ENCODE measurements around the gene CCN2. TPM values are rescaled to one million over a fixed set of nuclear protein-coding genes. Genes with fewer than 3 reads are reported as not detected.

The CCN2 gene
- total and polyA plus RNA-seq, 2 of the 8 experiments (the other 6 are each of a cell fraction or from before 2014, with no cell fraction given), result 25.0 to 107 TPM

DNA sequence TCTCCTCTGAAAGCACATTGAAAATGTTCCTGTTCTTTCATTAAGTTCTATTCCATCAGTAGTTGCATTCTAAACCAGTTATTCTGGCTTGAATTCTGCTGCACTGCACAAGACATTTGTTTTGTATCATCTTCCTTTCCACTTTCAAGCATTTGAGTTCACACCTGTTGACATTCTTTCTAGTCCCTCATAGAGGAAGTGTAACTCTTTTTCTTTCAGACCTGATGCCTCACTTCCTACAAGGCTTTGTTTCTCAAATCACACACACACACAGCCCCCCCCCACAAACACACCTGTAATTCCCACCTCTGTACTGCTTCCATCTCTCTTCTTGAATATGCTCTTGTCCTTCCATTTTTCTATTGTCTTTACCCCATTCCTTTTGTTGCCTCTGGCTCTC lies 50.9 kb downstream of the CCN2 start (continued):
- no peak for TF ChIP-seq CHD7 (IDR thresholded peaks at IDR 0.05; ENCODE audit: insufficient replicate concordance, low read length)
- no peak for TF ChIP-seq CHD2 (IDR thresholded peaks at IDR 0.05; ENCODE audit: low read length)
